Testis (tissue), 3 donors: Measurements from ENCODE around the gene SGPL1. TPM values are rescaled to one million over a fixed set of nuclear protein-coding genes. Genes with fewer than 3 reads are reported as not detected.

Experiments used
- DNase-seq: peaks from one replicate; pipeline ENCODE4 v3.0.0-alpha.2; 2019
- H3K27ac ChIP-seq, 2 donors: fragments of 200-600 bp; sonication (generic); one replicate each; pipeline ENCODE4 v1.5.1; 2019
- H3K27me3 ChIP-seq: fragments of 200-600 bp; sonication (generic); one replicate; pipeline ENCODE4 v1.5.1; 2019
- H3K36me3 ChIP-seq: fragments of 200-600 bp; sonication (generic); one replicate; pipeline ENCODE4 v1.5.1; 2017; ENCODE audit warnings: low read depth; ENCODE audit errors: missing control alignments
- H3K4me1 ChIP-seq: fragments of 200-600 bp; sonication (generic); one replicate; pipeline ENCODE4 v1.5.1; 2019
- H3K4me3 ChIP-seq, 2 donors: fragments of 200-600 bp; sonication (generic); one replicate each; pipeline ENCODE4 v1.5.1; 2017 to 2019
- H3K9me3 ChIP-seq: fragments of 200-600 bp; sonication (generic); one replicate; pipeline ENCODE4 v1.5.1; 2017
- CTCF ChIP-seq, 3 experiments: fragments of 450-650 bp in 2 of 3; fragments of 200-600 bp in 1 of 3; sonication (generic) in 1 of 3; IDR thresholded peaks; one replicate each; pipeline ENCODE4 v1.5.1; 2016 to 2019; ENCODE audit warnings: antibody characterized with exemption in 3 of 3, mild to moderate bottlenecking in 2 of 3, moderate library complexity in 1 of 3
- POLR2A ChIP-seq: fragments of 450-650 bp; IDR thresholded peaks from one replicate; pipeline ENCODE4 v1.6.1; 2017; ENCODE audit warnings: antibody characterized with exemption, mild to moderate bottlenecking, moderate library complexity
- WGBS, 2 donors: methylation state at CpG; one replicate each; pipeline ENCODE4 v1.1.5; 2018; 5-methylcytosine and 5-hydroxymethylcytosine counted together
- intact Hi-C: fragments of 100-400 bp; cut with DNase I; formaldehyde crosslinking; loops from one replicate; pipeline ENCODE4 v1.15.1; 2023; ENCODE audit warnings: low total_unique reads
- polyA plus RNA-seq: library from polyadenylated mRNA; stranded (reverse); fragments of 350-450 nt; fragmentation: Illumina TruSeq; extraction: RNeasy Lipid Tissue Mini Kit (QIAGEN cat#74804); gene quantifications from one replicate; pipeline ENCODE4 v1.2.3, GENCODE V29; 2014; ENCODE audit warnings: low read depth, low replicate concordance; ENCODE audit not compliant: insufficient read depth
- total RNA-seq, 2 donors: library from RNA; depleted of rRNA; stranded (reverse); fragments of >200 nt; gene quantifications; one replicate each; pipeline ENCODE4 v1.2.3, GENCODE V29; 2016

Gene SGPL1
- total and polyA plus RNA-seq, 3 donors from 2014 or later = 38.5 to 70.1 (median 64.2) TPM

- DNase-seq = no peak
- H3K27ac ChIP-seq = no peak overlapping the region
- peaks cover 28% of the 10 kb centered on the region for H3K4me1 ChIP-seq
- no peaks in the 10 kb centered on the region for H3K9me3 ChIP-seq
- no peaks in the 10 kb centered on the region for H3K36me3 ChIP-seq
- no peak for TF ChIP-seq CTCF (IDR thresholded peaks at IDR 0.05)
- TF ChIP-seq POLR2A = no peak
- WGBS, 2 donors = 56 to 78% methylated on average over 2 of the region's 2 CpGs
- H3K4me3 ChIP-seq = no peak overlapping the region
- intact Hi-C loops = no loop called here
- no peaks in the 10 kb centered on the region for H3K27me3 ChIP-seq
Observed at GRCh38 chr10:70843776-70844489, 28.2 kb downstream of the SGPL1 start.

- H3K27ac ChIP-seq = no peak overlapping the region
- H3K36me3 ChIP-seq = no peaks in the 10 kb centered on the region
- DNase-seq = no peak
- WGBS, 2 donors = 70 to 85% methylated on average over 2 of the region's 2 CpGs
- peaks cover 31% of the 10 kb centered on the region for H3K4me1 ChIP-seq
- intact Hi-C loops = no loop called here
- no peak overlapping the region for H3K4me3 ChIP-seq
- H3K9me3 ChIP-seq = no peaks in the 10 kb centered on the region
- TF ChIP-seq CTCF (IDR thresholded peaks at IDR 0.05) (no peak), POLR2A (no peak)
- no peaks in the 10 kb centered on the region for H3K27me3 ChIP-seq
Observed at GRCh38 chr10:70845256-70845655, 29.5 kb downstream of the SGPL1 start.

DNA sequence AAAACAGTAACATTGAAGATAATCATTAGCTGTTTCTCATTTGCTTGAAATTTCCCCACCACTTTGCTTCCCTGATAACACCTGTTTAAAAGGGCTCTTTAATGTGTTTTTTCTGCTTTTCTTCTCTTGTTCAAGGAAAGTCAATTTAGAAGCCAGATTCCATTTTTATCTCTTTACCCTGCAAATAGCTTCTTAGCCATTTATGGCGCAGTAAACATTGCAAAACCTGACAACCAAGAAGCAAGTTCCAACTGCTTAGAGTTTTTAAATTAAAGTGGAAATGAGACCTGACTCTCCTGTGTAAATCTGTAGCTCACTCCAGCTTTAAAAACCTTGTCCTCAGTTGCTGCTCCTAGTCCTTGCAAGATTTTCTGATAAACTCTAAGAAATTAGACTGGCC lies 30.1 kb downstream of the SGPL1 start:
- 57 to 64% methylated on average over 1 of the region's 1 CpG for WGBS, 2 donors
- no peak overlapping the region for H3K4me3 ChIP-seq
- DNase-seq = no peak
- H3K36me3 ChIP-seq = no peaks in the 10 kb centered on the region
- intact Hi-C loops = no loop called here
- H3K9me3 ChIP-seq = no peaks in the 10 kb centered on the region
- H3K4me1 ChIP-seq = peaks cover 31% of the 10 kb centered on the region
- H3K27ac ChIP-seq = no peak overlapping the region
- TF ChIP-seq POLR2A (no peak), CTCF (IDR thresholded peaks at IDR 0.05) (no peak)
- H3K27me3 ChIP-seq = no peaks in the 10 kb centered on the region

DNA sequence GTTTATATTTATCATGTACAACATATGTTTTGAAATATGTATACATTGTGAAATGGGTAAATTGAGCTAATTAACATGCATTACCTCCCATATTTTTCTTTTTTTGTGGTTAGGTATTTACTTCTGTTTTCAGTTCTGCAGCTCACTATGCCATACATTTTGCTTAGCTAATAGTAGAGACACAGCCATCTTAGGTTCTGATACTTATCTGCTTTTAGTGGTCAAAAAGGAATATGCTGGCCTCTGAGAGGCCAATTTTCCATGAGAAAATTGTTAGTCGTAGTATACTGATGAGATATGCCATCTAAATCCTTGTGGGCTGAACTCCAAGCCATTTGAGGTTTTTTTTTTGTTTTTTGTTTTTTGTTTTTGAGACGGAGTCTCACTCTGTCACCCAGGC lies 31.0 kb downstream of the SGPL1 start:
- H3K4me1 ChIP-seq = peaks cover 31% of the 10 kb centered on the region
- intact Hi-C loops = no loop called here
- 71 to 76% methylated on average over 2 of the region's 2 CpGs for WGBS, 2 donors

More for the DNA sequence above, 31.0 kb downstream of the SGPL1 start:
- no peaks in the 10 kb centered on the region for H3K36me3 ChIP-seq
- TF ChIP-seq POLR2A = no peak
- no peak for TF ChIP-seq CTCF (IDR thresholded peaks at IDR 0.05)
- DNase-seq = no peak
- no peak overlapping the region for H3K4me3 ChIP-seq
- no peak overlapping the region for H3K27ac ChIP-seq
- no peaks in the 10 kb centered on the region for H3K27me3 ChIP-seq
- H3K9me3 ChIP-seq = no peaks in the 10 kb centered on the region
